UCSD-AML1 (cell line): ENCODE measurements around the gene SQSTM1.
"Not testable (repeated sequence)": the region's sequence is repeated elsewhere in the genome, so short reads cannot be mapped to it uniquely, and the experiment has no call there.

ENCODE experiments used
- DNase-seq: peaks from one replicate; lab custom pipeline; 2025; ENCODE audit not compliant: unreplicated experiment; lab: John Stamatoyannopoulos, UW

SQSTM1 gene

GRCh38 chr5:179820483-179821297 lies at the start of gene SQSTM1:
Gene SQSTM1 (plus strand): TSS chr5:179820905. CDS start chr5:179820937, 32 bp downstream.
- DNase-seq: peak; percentile 88

GRCh38 chr5:179771311-179771895 lies 49.3 kb upstream of the SQSTM1 start:
- no peak for DNase-seq

GRCh38 chr5:179772351-179772750 lies 48.4 kb upstream of the SQSTM1 start:
- no peak for DNase-seq

GRCh38 chr5:179773686-179774040 lies 47.0 kb upstream of the SQSTM1 start:
- DNase-seq: no peak

GRCh38 chr5:179774442-179774841 lies 46.3 kb upstream of the SQSTM1 start:
- DNase-seq: no peak

- no peak for DNase-seq
These were observed 44.2 kb upstream of the SQSTM1 start for GRCh38 chr5:179776411-179776938.

GRCh38 chr5:179777456-179777855 lies 43.2 kb upstream of the SQSTM1 start:
- DNase-seq: no peak

GRCh38 chr5:179777909-179778308 lies 42.8 kb upstream of the SQSTM1 start:
- no peak for DNase-seq

- DNase-seq: no peak
These were observed 42.1 kb upstream of the SQSTM1 start for GRCh38 chr5:179778591-179778990.

- DNase-seq: no peak
These were observed 40.9 kb upstream of the SQSTM1 start for GRCh38 chr5:179779826-179780225.

GRCh38 chr5:179780362-179780761 lies 40.3 kb upstream of the SQSTM1 start:
- no peak for DNase-seq

- no peak for DNase-seq
These were observed 38.9 kb upstream of the SQSTM1 start for GRCh38 chr5:179781846-179782245.

- no peak for DNase-seq
These were observed 37.6 kb upstream of the SQSTM1 start for GRCh38 chr5:179783128-179783527.

GRCh38 chr5:179786861-179787260 lies 33.8 kb upstream of the SQSTM1 start:
- DNase-seq: no peak

GRCh38 chr5:179788193-179788854 lies 32.4 kb upstream of the SQSTM1 start:
- DNase-seq: no peak

- DNase-seq: not testable (repeated sequence)
These were observed 31.4 kb upstream of the SQSTM1 start for GRCh38 chr5:179789278-179789677.

GRCh38 chr5:179791881-179792611 lies 28.7 kb upstream of the SQSTM1 start:
- peak; percentile 72 for DNase-seq

GRCh38 chr5:179792612-179793467 lies 27.9 kb upstream of the SQSTM1 start:
- DNase-seq: peak; percentile 49

- peak; percentile 89 for DNase-seq
These were observed 27.1 kb upstream of the SQSTM1 start, which contains the start of gene LTC4S for GRCh38 chr5:179793468-179794139. Gene LTC4S (plus strand): TSS chr5:179793986. CDS start chr5:179794081, 95 bp downstream.

- no peak for DNase-seq
These were observed 26.5 kb upstream of the SQSTM1 start for GRCh38 chr5:179794171-179794570.
